ENCODE measurements around the gene PTPN7. TPM values are rescaled to one million over a fixed set of nuclear protein-coding genes. Genes with fewer than 3 reads are reported as not detected.

The PTPN7 gene
- total RNA-seq, 1 donor from 2014 or later: 1.3 TPM

GRCh38 chr1:202123336-202123813 lies 37.0 kb downstream of the PTPN7 start:
- Mint-ChIP-seq H3K9me3 (ENCODE audit: unreplicated experiment) (no peaks in the 10 kb centered on the region), H3K4me3 (ENCODE audit: unreplicated experiment) (no peak overlapping the region), H3K36me3 (ENCODE audit: low read depth, unreplicated experiment) (no peaks in the 10 kb centered on the region), H3K4me1 (ENCODE audit: unreplicated experiment) (peaks cover 15% of the 10 kb centered on the region), H3K27ac (ENCODE audit: unreplicated experiment) (no peak overlapping the region), H3K27me3 (ENCODE audit: unreplicated experiment) (peaks cover 8% of the 10 kb centered on the region)
- no peak for DNase-seq (ENCODE audit: low spot score)
- no peak for TF ChIP-seq CTCF (IDR thresholded peaks at IDR 0.05; ENCODE audit: unreplicated experiment)

GRCh38 chr1:202122639-202123335 lies 37.6 kb downstream of the PTPN7 start, which contains the start of gene GPR37L1:
Gene GPR37L1 (plus strand): TSS chr1:202122917. CDS start chr1:202122964, 47 bp downstream.
- Mint-ChIP-seq H3K4me3 (ENCODE audit: unreplicated experiment) (no peak within 1 kb of the TSS), H3K36me3 (ENCODE audit: low read depth, unreplicated experiment) (no peaks in the 10 kb centered on the region), H3K9me3 (ENCODE audit: unreplicated experiment) (no peaks in the 10 kb centered on the region), H3K27me3 (ENCODE audit: unreplicated experiment) (peaks cover 8% of the 10 kb centered on the region), H3K4me1 (ENCODE audit: unreplicated experiment) (peaks cover 15% of the 10 kb centered on the region), H3K27ac (ENCODE audit: unreplicated experiment) (no peak within 1 kb of the TSS)
- peak; percentile 66 for DNase-seq (ENCODE audit: low spot score)
- peak; percentile 31 for TF ChIP-seq CTCF (IDR thresholded peaks at IDR 0.05; ENCODE audit: unreplicated experiment)

- Mint-ChIP-seq H3K27ac (ENCODE audit: unreplicated experiment) (no peak overlapping the region), H3K4me1 (ENCODE audit: unreplicated experiment) (peaks cover 5% of the 10 kb centered on the region), H3K36me3 (ENCODE audit: low read depth, unreplicated experiment) (no peaks in the 10 kb centered on the region), H3K9me3 (ENCODE audit: unreplicated experiment) (no peaks in the 10 kb centered on the region), H3K27me3 (ENCODE audit: unreplicated experiment) (peaks cover 4% of the 10 kb centered on the region), H3K4me3 (ENCODE audit: unreplicated experiment) (no peak overlapping the region)
- DNase-seq (ENCODE audit: low spot score): no peak
- no peak for TF ChIP-seq CTCF (IDR thresholded peaks at IDR 0.05; ENCODE audit: unreplicated experiment)
These were observed 39.4 kb downstream of the PTPN7 start for GRCh38 chr1:202121006-202121405.

- H3K36me3 Mint-ChIP-seq (ENCODE audit: low read depth, unreplicated experiment): no peaks in the 10 kb centered on the region
- H3K4me1 Mint-ChIP-seq (ENCODE audit: unreplicated experiment): peaks cover 8% of the 10 kb centered on the region
- H3K9me3 Mint-ChIP-seq (ENCODE audit: unreplicated experiment): no peaks in the 10 kb centered on the region
- no peak overlapping the region for H3K4me3 Mint-ChIP-seq (ENCODE audit: unreplicated experiment)
- H3K27me3 Mint-ChIP-seq (ENCODE audit: unreplicated experiment): peaks cover 6% of the 10 kb centered on the region
- no peak for DNase-seq (ENCODE audit: low spot score)
- no peak for TF ChIP-seq CTCF (IDR thresholded peaks at IDR 0.05; ENCODE audit: unreplicated experiment)
- H3K27ac Mint-ChIP-seq (ENCODE audit: unreplicated experiment): no peak overlapping the region
These were observed 42.5 kb downstream of the PTPN7 start for GRCh38 chr1:202117898-202118371.

- H3K4me1 Mint-ChIP-seq (ENCODE audit: unreplicated experiment): peaks cover 8% of the 10 kb centered on the region
- no peaks in the 10 kb centered on the region for H3K9me3 Mint-ChIP-seq (ENCODE audit: unreplicated experiment)
- H3K36me3 Mint-ChIP-seq (ENCODE audit: low read depth, unreplicated experiment): no peaks in the 10 kb centered on the region
- no peak for DNase-seq (ENCODE audit: low spot score)
- peaks cover 3% of the 10 kb centered on the region for H3K27me3 Mint-ChIP-seq (ENCODE audit: unreplicated experiment)
- no peak for TF ChIP-seq CTCF (IDR thresholded peaks at IDR 0.05; ENCODE audit: unreplicated experiment)
- H3K27ac Mint-ChIP-seq (ENCODE audit: unreplicated experiment): no peak overlapping the region
- no peak overlapping the region for H3K4me3 Mint-ChIP-seq (ENCODE audit: unreplicated experiment)
These were observed 44.1 kb downstream of the PTPN7 start for GRCh38 chr1:202116287-202116686.
